GM19238 (cell line): Measurements from ENCODE around the gene DGLUCY.
"Not testable (repeated sequence)": the region's sequence is repeated elsewhere in the genome, so short reads cannot be mapped to it uniquely, and the experiment has no call there.

Experiments used
- DNase-seq: peaks from one replicate; pipeline ENCODE4 v3.0.0; 2011; ENCODE audit warnings: low spot score; ENCODE audit not compliant: insufficient read length

DGLUCY gene

DNA sequence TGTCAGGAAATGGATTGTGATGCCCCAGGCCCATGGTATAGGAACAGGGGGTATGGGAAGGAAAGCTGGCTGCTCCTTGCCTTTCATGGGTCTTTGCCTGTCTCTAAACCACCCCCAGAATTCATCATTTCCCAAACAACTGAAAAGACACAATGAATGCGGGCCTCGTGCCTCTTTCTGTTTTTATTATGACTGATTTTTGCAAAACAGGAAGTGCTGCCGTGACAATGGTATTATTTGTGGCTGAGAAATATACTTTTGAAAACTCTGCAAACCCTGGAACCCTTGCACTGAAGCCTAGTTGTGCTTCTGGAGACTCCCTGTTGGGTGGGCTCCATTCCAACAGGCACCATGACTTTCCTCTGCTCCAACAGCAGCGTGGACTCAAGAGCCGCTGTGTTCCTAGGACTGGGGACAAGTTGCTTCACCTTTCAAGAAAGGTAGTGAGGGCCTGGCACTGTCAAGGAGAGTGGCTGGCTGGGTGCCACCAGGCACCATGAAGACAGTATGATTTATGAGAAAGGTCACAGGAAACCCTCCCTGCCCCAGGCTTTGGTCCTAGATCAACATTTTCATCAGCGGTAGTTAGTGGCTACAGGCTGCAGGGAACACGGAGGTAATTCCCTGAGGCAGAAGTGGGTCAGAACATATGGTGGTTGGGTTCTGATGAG lies 4.8 kb upstream of the DGLUCY start:
- DNase-seq: no peak

DNA sequence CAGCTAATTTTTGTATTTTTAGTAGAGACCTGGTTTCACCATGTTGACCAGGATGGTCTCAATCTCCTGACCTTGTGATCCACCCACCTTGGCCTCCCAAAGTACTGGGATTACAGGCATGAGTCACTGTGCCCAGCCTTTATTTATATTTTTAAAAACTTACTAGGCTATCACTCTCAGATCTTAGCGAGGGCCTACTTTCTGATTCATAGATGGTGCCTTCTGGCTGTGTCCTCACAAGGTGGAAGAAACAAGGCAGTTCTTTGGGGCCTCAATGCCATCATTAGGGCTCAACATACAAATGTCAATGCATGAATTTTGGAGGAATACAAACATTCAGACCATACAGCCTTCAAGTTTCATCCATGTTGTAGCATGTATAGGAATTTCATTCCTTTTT lies 2.4 kb upstream of the DGLUCY start:
- no peak for DNase-seq

DNA sequence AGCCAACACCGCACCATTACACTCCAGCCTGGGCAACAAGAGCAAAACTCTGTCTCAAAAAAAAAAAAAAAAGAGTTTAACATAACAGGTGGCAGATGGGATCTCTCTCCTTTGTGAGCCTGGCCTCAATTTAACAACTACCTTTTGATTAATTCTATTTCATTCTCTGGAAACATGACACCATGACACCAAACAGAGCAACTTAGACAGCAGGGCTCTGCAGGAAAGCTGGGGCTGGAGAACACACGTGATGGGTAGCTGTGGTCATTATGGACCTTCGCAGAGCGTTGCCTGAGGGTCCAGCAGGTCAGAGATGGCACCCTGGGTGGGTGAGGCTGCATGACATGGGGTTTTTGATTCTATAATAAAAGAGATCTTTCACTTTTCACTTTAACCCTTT lies 1.7 kb upstream of the DGLUCY start:
- DNase-seq: no peak

DNA sequence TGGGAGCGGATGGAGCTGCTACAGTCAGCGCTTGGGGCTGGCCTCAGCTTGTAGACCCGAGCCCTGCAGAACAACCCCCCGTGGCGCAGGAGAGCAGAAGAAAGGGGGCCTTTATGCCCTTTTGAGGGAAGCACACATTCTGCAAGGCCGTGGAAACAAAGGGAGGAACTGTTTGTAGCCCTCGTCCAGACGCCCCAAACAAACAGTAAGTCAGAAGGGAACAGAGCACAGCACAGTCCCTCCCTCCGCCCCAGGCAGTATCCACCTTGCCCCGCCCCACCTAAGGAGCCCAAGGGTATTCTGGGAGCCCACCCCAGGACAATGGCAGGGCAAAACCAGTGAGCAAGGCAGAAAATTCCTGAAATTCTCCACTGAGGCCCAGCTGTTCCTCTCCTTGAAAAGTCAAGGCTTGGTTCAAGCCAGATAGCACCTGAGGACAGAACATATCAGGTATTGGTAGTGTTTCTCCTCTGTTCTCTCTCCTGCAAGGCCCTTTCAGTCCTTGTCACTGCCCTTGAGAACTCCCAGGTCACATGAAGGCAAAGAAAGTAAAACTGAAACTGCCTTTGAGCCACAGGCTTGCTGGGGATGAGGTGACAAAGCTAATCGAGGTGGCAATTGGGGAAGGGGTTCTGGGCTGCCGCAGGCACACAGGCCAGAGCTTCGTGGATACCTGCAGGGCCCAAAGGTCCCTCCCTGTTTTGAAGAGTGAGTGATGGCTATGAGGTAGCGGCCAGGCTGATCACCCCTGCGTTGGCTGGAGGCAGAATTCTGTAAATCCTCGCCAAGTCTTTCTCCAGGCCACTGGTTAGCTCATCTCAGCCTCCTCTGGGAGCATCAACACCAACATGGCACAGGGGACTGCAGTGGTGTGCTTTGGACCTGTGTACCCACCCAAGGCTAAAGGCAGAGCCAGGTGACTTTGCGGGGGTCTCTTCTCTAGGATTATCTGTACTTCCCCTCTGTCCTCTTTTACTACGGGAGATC lies 499 bp downstream of the DGLUCY start:
- DNase-seq: peak; percentile 72

DNA sequence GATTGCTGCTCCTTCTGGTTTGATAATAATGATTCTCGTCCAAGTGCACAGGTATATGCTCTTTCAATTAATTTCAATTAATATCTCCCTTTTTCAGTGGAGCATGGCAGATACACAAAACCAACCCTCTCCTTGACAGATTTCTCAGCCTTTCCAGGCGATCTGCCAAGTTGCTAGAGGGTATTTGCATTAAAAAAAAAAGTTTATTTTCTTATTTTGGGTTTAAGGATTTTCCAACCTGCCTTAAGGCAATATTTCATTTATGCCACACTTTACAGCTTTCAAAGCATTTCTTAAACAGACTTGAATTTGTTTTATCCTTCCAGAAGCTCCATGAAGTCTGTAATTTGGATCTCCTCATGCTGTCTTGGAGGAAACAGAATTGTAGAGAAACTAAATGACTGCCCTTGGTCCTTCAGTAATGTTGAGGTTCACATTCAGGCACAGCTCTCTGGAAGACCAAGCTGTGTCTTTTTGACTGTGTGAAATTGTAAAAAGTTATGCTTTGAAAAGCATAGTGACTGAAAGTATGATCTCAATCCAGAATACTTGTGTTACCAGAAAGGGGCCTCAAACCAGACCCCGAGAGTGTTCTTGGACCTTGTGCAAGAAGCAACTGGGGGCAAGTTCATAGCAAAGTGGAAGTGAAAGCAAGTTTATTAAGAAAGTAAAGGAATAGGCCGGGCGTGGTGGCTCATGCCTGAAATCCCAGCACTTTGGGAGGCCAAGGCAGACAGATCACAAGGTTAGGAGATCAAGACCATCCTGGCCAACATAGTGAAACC lies 2.3 kb downstream of the DGLUCY start:
- DNase-seq: no peak

DNA sequence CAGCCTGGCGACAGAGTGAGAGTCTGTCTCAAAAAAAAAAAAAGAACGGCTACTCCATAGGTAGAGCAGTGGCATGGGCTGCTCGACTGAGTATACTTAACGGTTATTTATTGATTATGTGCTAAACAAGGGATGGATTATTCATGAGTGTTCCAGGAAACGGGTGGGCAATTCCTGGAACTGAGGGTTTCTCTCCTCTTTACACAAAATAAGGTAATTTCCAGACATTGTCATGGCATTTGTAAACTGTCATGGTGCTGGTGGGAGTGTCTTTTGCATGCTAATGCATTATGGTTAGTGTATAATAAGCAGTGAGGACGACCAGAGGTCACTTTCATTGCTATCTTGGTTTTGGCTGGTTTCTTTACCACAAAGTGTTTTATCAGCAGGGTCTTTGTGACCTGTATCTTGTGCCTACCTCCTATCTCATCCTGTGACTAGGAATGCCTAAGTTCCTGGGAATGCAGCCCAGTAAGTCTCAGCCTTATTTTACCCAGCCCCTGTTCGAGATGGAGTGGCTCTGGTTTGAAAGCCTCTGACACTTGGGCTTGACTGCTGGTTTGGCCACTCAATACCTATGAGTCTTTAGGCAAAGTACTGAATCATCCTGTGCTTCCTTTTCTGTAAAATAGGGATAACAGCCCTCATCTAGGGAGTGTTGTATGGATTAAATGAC lies 3.2 kb downstream of the DGLUCY start:
- DNase-seq: no peak

DNA sequence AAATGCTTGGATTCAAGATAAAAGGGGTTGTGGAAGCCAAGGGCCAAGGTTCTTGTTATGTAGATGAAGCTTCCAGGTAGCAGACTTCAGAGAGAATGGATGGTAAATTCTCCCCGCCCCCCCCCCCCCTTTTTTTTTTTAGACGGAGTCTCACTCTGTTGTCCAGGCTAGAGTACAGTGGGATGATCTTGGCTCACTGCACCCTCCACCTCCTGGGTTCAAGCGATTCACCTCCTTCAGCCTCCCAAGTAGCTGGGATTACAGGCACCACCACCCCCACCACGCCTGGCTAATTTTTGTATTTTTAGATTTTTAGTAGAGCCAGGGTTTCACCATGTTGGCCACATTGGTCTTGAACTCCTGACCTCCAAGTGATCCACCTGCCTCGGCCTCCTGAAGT lies 4.1 kb downstream of the DGLUCY start:
- DNase-seq: no peak

DNA sequence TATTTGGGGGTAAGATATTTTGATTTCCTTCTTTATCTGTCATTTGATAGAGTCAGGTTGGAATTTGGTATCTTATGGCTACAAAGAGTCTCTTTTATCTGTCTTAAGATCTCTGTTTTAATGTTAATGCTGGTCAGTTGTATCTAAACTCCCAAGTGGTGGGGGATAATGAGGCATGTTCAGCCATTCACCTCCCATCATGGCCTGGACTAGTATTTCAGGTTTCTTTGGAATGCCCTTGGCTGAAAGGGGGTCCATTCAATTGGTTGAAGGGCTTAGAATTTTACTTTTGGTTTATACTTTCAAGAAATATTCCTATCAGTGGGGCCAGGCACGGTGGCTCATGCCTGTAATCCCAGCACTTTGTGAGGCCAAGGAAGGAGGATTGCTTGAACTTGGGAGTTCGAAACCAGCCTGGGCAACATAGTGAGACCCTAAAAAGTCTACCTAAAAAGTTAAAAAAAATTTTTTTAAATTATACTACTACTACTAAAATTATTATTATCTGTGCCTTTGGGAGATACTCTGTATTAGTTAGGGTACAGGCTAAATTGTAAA lies 4.7 kb downstream of the DGLUCY start:
- no peak for DNase-seq

DNA sequence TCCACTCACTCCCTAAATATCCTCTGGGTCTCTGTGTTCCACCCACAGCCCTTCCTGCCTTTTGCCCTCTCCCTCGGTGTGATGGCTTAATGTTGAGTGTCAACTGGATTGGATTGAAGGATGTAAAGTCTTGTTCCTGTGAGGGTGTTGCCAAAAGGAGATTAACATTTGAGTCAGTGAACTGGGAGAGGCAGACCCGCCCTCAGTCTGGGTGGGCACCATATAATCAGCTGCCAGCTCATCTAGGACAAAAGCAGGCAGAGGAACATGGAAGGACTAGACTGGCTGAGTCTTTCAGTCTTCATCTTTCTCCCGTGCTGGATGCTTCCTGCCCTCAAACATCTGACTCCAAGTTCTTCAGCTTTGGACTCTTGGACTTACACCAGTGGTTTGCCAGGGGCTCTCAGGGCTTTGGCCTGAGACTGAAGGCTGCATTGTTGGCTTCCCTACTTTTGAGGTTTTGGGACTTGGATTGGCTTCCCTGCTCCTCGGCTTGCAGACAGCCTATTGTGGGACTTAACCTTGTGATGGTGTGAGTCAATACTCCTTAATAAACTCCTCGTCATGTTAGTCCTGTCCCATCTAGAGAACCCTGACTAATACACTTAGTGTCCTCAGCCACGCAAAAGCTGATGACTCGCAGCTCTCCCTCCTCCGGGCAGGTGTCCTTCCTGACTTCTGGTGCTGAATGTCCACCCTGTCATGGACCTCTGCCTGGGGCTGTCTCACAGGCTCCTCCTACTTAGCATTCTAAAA lies 5.9 kb downstream of the DGLUCY start:
- no peak for DNase-seq

DNA sequence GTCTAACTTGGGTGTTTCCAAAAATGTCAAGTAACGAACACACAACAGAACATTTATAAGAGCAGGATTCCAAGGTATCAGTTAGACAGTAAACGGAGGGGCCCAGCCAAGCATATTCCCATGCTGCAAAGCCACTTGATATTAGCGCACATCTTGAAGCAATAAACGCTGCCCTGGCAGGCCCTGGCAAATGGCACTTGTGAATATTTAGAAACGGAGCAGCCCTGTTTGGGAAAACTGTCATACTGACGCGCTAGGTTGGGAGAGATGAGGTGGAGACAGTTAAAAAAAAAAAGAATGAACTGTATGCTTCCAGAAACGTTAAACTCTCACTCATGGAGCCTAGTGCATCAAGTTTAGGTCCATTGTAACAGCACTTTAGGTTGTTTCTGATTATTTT lies 9.3 kb downstream of the DGLUCY start:
- no peak for DNase-seq

DNA sequence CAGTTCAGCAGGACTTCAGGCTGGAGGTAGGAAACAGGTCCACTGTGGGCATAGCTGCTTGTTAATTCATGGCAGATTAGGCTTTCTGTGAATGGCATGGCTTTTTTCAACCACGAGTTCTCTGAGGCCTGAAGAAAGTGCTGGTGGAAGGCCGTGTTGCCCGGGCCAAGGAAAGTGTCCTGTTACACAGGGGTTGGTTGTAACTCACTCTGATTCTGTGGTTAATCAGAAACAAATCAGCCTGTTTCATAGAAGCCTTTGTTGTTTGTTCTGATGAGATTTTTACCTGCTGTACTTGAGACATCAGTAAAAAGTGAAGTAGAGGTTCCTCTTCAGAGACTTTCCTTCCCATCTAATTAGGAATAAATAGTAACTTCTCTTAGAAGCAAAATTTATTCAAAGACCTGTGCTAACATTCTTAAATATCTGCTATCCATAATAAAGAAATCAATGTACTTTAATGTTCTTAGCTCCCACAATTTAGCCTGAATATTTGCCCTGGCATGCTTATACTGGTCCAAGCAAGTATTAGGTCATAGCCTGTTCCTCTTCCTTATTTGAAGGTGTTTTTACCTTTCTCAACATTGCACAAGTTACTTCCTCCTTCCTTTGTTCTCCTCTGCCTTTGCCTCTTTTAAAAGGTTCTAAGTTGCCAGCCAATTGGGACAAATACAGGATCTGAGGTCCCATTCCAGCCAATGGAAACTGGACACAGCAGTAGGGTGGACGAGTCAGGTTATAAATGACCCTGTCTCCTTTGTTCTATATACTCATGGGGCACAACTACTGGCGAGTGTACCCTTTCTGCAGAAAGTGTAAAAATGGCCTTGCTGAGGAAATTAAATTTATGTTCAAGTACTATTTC lies 10.8 kb downstream of the DGLUCY start:
- not testable (repeated sequence) for DNase-seq

DNA sequence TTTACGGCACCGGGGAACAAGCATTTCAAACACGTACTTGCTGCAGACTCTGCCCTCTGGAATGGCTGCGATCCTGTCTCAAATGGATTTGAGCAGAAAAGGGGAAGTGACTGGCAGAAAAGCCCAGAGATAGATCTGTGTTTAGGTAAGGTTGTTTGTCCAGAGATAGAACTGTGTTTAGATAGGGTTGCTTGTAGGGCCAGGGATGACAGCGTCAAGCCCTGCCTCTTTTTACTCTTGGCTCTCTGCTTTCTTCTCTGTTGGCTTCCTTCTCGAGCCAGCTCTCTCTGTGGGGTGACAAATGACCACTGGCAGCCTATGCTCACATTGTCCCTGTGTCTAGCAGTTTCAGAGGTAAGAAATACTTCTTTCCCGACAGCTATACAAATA lies 11.4 kb downstream of the DGLUCY start:
- DNase-seq: no peak

DNA sequence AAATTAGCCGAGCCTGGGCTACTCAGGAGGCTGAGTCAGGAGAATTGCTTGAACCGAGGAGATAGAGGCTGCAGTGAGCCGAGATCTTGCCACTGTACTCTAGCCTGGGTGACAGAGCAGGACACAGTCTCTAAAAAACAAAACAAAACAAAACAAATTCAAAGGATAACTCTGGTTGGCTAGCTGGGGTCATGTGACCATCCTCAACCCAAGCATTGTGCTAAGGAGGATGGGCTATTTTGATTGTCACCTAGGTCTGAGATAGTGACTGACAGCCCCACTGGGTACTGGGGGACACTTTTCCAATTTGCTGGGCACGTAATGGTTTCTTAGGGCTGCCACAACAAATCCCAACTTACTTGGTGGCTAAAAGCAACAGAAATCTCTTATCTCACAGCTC lies 11.9 kb downstream of the DGLUCY start:
- no peak for DNase-seq

DNA sequence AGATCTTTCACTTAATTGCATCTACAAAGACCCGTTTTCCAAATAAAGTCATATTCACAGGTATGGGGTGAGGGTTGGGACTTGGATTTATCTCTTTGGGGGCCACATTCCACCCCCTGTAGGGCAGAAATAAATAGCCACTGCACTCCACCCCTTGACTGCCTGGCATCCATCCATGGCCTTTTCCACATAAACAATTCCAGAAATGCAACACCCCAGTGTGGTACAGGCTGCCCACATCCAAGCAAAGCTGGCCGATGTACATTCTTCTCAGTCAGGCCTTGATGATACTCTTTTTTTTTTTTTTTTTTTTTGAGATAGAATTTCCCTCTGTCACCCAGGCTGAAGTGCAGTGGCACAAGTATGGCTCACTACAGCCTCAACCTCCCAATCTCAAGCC lies 12.9 kb downstream of the DGLUCY start:
- no peak for DNase-seq

DNA sequence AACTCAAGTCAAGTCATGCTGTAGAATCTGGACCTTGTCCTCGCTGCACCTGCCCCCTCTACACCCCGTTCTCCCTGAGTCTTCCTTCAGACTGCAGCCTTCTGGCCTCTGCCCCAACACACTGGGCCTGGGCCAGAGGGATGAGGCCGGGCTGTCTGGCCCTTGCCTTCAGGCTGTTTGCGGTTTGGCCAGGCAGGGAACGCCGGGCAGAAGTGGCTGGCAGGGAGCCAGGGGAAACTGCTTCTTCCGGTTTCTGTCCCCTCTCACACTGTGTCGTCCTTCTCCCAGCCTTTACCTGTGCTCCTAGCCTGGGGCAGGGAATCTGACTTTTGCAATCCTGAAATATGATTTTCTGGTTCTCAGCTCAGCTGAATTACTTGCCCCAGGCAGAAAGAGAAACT lies 13.5 kb downstream of the DGLUCY start:
- no peak for DNase-seq

DNA sequence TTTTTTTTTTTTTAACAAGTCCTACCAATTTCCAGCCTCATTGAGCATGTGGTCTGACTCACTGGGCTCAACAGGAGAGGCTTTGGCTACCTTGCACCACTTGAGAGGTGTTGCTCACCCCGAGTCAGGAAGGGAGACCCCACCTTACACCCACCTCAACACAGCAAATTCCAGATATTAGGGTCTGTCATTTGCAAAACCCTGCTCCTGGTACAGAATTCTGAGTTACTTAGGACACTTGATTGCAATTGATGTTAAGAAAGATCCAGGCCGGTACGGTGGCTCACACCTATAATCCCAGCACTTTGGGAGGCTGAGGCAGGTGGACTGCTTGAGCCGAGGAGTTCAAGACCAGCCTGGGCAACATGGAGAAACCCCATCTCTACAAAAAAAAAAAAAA lies 14.1 kb downstream of the DGLUCY start:
- no peak for DNase-seq

DNA sequence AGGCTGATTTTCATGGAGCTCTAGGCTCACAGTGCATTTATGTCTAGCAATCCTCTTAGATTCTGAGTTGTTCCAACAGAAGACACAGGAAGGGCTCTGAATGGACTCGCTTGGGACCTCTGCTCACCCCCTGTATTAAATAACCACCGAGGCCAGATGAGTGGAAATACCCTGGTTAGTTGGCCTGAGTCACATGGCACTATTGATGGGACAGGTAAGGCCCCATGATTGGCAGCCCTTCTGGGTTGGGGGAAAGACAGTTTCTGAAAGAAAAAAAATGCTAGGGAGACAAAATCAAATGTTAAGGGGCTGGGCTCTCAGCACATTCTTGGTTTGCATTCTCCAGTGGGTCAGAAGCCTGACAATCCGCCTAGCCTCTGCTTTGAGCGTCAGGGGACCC lies 14.8 kb downstream of the DGLUCY start:
- DNase-seq: no peak

DNA sequence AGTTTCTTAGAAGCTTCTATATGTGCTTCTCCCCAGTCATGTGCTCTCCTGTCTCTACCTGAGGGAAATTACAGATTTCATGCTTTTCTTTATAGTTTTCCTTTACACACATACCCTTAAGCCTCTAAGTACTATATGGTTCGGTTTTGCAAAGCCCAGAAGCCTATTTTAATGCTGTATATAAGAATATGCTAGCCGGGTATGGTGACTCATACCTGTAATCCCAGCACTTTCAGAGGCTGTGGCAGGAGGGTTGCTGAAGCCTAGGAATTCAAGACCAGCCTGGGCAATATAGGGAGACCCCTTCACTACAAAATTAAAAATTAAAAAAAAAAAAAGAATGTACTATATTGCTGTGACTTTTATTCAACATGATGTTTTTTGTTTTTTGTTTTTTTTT lies 15.4 kb downstream of the DGLUCY start:
- no peak for DNase-seq

DNA sequence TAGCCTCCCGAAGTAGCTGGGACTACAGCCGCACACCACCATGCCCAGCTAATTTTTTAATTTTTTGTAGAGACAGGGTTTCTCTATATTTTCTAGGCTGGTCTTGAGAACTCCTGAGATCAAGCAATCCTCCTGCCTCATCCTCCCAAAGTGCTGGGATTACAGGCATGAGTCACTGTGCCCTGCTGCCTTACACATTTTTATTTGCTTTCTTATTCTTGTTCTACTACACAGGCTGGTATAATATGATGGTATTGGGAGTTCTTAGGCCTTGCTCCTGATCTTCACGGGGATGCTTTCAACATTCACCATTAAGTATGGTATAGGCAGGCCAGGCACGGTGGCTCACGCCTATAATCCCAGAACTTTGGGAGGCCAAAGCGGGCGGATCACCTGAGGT lies 21.2 kb downstream of the DGLUCY start:
- no peak for DNase-seq
